Hair follicular keratinocyte (primary cell): Measurements from ENCODE around the gene MAP3K10. TPM values are rescaled to one million over a fixed set of nuclear protein-coding genes. Genes with fewer than 3 reads are reported as not detected.

ENCODE experiments used
- total RNA-seq: library from RNA; depleted of rRNA; stranded (reverse); fragments of >200 nt; gene quantifications from 2 replicates; pipeline ENCODE4 v1.2.3, GENCODE V29; 2015

Gene MAP3K10
- total RNA-seq, result 8.1 and 8.3 TPM in 2 replicates

DNA sequence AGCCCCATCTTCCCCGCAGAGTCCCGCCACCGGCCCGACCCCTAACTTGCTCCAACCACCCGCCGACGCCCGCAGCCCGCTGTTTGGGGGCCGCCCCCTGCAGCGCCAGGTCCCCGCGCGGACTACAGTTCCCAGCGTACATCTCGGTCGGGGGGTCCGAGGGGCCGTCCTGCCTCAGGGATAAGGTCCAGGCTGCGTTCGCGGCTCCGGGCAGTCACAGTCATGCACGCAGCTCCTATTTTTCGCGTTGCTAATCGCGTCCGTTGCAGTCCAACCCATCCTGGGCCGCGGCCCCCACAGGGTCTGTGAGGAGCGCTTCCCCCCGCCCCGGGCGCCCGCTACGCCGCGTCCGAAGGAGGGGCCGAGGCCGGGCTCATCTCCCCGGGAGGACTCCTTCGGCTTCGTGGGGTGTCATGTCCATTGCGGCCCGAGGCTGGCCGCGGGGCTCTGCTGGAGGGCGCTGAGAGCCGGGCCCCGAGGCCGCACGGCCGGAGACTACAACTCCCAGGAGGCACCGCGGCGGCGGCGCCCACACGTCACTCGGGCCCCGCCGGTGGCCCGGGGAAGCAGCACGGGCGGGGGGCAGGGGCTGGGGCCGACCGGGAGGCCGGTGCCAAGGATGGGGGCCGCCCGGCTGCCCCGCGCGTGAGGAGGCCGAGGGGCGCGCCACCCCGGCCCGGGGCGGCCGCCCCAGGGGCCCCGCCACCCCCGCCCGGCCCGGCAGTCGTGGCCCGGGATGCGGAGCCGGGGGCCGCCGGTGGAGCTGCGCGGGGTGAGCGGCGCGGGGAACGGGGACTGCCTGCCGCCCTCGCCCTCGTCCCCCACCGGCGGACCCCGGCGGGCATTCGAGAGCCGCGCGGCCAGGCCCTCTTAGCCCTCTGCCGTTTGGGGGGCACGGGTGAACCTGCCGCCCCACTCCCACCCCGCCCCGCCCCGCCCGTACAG, at the start of gene MAP3K10:
MAP3K10 (plus strand) TSS at position 536 of the 945 bp plus-strand sequence. CDS start 606 bp downstream, outside the sequence.

GRCh38 chr19:40217934-40218890, 27.0 kb downstream of the MAP3K10 start, which contains the start of gene TTC9B:
TSS of gene TTC9B (minus strand) at chr19:40218384. CDS start at chr19:40218381, 3 bp downstream.

Other genes starting within 250 kb of the MAP3K10 start
- 102 and 157 TPM in 2 replicates for gene PSMC4, start 220.3 kb upstream of the MAP3K10 start, total RNA-seq
- 0.68 and 0.78 TPM in 2 replicates for gene ZNF546, start 194.4 kb upstream of the MAP3K10 start, total RNA-seq
- 2.2 and 2.8 TPM in 2 replicates for gene ZNF780B, start 135.2 kb upstream of the MAP3K10 start, total RNA-seq
- gene ZNF780A, start 100.5 kb upstream of the MAP3K10 start, total RNA-seq, result 5.7 and 13.5 TPM in 2 replicates
- not detected in 2 replicates for gene TTC9B, start 27.0 kb downstream of the MAP3K10 start, total RNA-seq
- gene CCNP, start 35.3 kb downstream of the MAP3K10 start, total RNA-seq, result 0.47 and 0.95 TPM in 2 replicates
- gene AKT2, start 93.9 kb downstream of the MAP3K10 start, total RNA-seq, result 60.1 and 74.0 TPM in 2 replicates
- gene C19orf47, start 157.0 kb downstream of the MAP3K10 start, total RNA-seq, result 5.3 and 12.9 TPM in 2 replicates
- gene PLD3, start 157.3 kb downstream of the MAP3K10 start, total RNA-seq, result 196 and 305 TPM in 2 replicates
- gene HIPK4, start 198.8 kb downstream of the MAP3K10 start, total RNA-seq, result not detected in 2 replicates
- gene PRX, start 222.0 kb downstream of the MAP3K10 start, total RNA-seq, result 0.99 and 2.5 TPM in 2 replicates
- 27.1 and 28.6 TPM in 2 replicates for gene SERTAD1, start 234.6 kb downstream of the MAP3K10 start, total RNA-seq